Neural cell (in vitro differentiated cells): ENCODE measurements around the gene ALG3.

Experiments used
- CTCF ChIP-seq: fragments of 450-650 bp; IDR thresholded peaks from 2 replicates; pipeline ENCODE4 v1.5.1; 2014; ENCODE audit warnings: antibody characterized with exemption, mild to moderate bottlenecking, moderate library complexity; ENCODE audit not compliant: poor library complexity, severe bottlenecking
- REST ChIP-seq: IDR thresholded peaks from 2 replicates; pipeline ENCODE4 v1.6.1; 2012; ENCODE audit warnings: borderline replicate concordance

- TF ChIP-seq CTCF: no peak
- TF ChIP-seq REST: no peak
Observed at GRCh38 chr3:184295771-184296170, 47.0 kb upstream of the ALG3 start.
